ENCODE measurements around the gene DDT. TPM values are rescaled to one million over a fixed set of nuclear protein-coding genes. Genes with fewer than 3 reads are reported as not detected.
"Not testable (repeated sequence)": the region's sequence is repeated elsewhere in the genome, so short reads cannot be mapped to it uniquely, and the experiment has no call there.

Gene DDT
- polyA plus RNA-seq, 2 of the 4 experiments (the other 2 are of a cell fraction), result 119 to 173 TPM

DNA sequence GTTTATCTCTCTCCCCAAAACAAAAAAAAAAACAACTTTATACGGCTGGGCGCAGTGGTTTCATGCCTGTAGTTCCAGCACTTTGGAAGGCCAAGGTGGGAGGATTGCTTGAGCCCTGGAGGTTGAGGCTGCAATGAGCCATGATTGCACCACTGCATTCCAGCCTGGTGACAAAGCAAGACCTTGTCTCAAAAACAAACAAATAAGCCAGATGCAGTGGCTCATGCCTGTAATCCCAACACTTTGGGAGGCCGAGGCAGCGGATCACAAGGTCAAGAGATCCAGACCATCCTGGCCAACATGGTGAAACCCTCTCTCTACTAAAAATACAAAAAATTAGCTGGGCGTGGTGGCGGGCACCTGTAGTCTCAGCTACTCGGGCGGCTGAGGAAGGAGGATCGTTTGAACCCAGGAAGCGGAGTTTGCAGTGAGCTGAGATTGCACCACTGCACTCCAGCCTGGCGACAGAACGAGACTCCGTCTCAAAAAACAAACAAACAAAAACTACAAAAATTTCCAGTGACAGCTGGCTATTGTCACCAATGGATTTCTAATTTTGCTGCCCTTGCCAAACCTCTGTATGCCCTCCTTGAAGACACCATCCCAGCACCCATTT, 52.5 kb downstream of the DDT start:
- FAIRE-seq; H3K4me3 ChIP-seq; POLR2A ChIA-PET; H3K4me2 ChIP-seq; H3K27ac ChIP-seq; TF ChIP-seq FOSL2 (IDR thresholded peaks at IDR 0.05): not testable (repeated sequence)
- CTCF ChIA-PET, result interaction anchor here (0.7 to 1.0 kb wide), 3 partner anchors 8 to 72 kb away, joined by 3 to 4 read pairs (median 3); no protein-coding TSS in a partner anchor
- peak; percentile 53; the same call in 1 of the 2 replicates for TF ChIP-seq FOSL2 (CRISPR knock-in tag; IDR thresholded peaks at IDR 0.05)
- TF ChIP-seq CEBPB (IDR thresholded peaks at IDR 0.05), result peak; percentile 42 to 87; a peak in 3 of 4 replicates
- Histone ChIP-seq H3K4me1 (peaks cover 20% of the 10 kb centered on the region; the same call in 2 of the 3 replicates), H3K9me3 (peaks cover 13% of the 10 kb centered on the region; the same call in 2 of the 3 replicates)
- ATAC-seq (peak in 1 of 2 experiments; percentile 63; a peak in 2 of 6 replicates), DNase-seq (ENCODE audit: low read depth in 1 of 2, low spot score in 1 of 2) (peak in 1 of 2 experiments; percentile 49)
- 64% methylated on average over 13 of the region's 13 CpGs for WGBS (ENCODE audit: missing lambda C conversion rate)

Other genes starting within 250 kb of the DDT start
- gene ZNF70, start 223.3 kb downstream of the DDT start, polyA plus RNA-seq (2011; rRNA removed), result 0.88 and 2.1 TPM in 2 replicates
- gene ZNF70, start 223.3 kb downstream of the DDT start, polyA plus RNA-seq (2017; fragmentation: RNase III; extraction: RNeasy Plus Mini Kit Qiagen cat#74134 plus additional on column Dnase treatment), result 0.98 to 1.3 TPM (median 1.2 TPM) in 3 replicates
- 0.41 and 0.90 TPM in 2 replicates for gene VPREB3, start 220.0 kb downstream of the DDT start, polyA plus RNA-seq (2011; rRNA removed)
- gene VPREB3, start 220.0 kb downstream of the DDT start, polyA plus RNA-seq (2017; fragmentation: RNase III; extraction: RNeasy Plus Mini Kit Qiagen cat#74134 plus additional on column Dnase treatment), result 0.37 to 0.61 TPM (median 0.52 TPM) in 3 replicates
- not detected in 2 replicates for gene C22orf15, start 211.5 kb downstream of the DDT start, polyA plus RNA-seq (2011; rRNA removed)
- gene C22orf15, start 211.5 kb downstream of the DDT start, polyA plus RNA-seq (2017; fragmentation: RNase III; extraction: RNeasy Plus Mini Kit Qiagen cat#74134 plus additional on column Dnase treatment), result not detected in 3 replicates
- 33.0 and 59.4 TPM in 2 replicates for gene CHCHD10, start 206.5 kb downstream of the DDT start, polyA plus RNA-seq (2011; rRNA removed)
- 79.5 to 99.0 TPM (median 85.4 TPM) in 3 replicates for gene CHCHD10, start 206.5 kb downstream of the DDT start, polyA plus RNA-seq (2017; fragmentation: RNase III; extraction: RNeasy Plus Mini Kit Qiagen cat#74134 plus additional on column Dnase treatment)
- 0.36 and 0.61 TPM in 2 replicates for gene MMP11, start 201.6 kb downstream of the DDT start, polyA plus RNA-seq (2011; rRNA removed)
- 0.16 to 0.26 TPM (median 0.23 TPM) in 3 replicates for gene MMP11, start 201.6 kb downstream of the DDT start, polyA plus RNA-seq (2017; fragmentation: RNase III; extraction: RNeasy Plus Mini Kit Qiagen cat#74134 plus additional on column Dnase treatment)
- gene SMARCB1, start 187.5 kb downstream of the DDT start, polyA plus RNA-seq (2011; rRNA removed), result 98.1 and 133 TPM in 2 replicates
- 59.2 to 66.9 TPM (median 65.6 TPM) in 3 replicates for gene SMARCB1, start 187.5 kb downstream of the DDT start, polyA plus RNA-seq (2017; fragmentation: RNase III; extraction: RNeasy Plus Mini Kit Qiagen cat#74134 plus additional on column Dnase treatment)
- 0.08 and 0.34 TPM in 2 replicates for gene DERL3, start 135.4 kb downstream of the DDT start, polyA plus RNA-seq (2011; rRNA removed)
- 0.18 to 0.40 TPM (median 0.34 TPM) in 3 replicates for gene DERL3, start 135.4 kb downstream of the DDT start, polyA plus RNA-seq (2017; fragmentation: RNase III; extraction: RNeasy Plus Mini Kit Qiagen cat#74134 plus additional on column Dnase treatment)
- 5.6 and 6.9 TPM in 2 replicates for gene SLC2A11, start 116.6 kb downstream of the DDT start, polyA plus RNA-seq (2011; rRNA removed)
- gene SLC2A11, start 116.6 kb downstream of the DDT start, polyA plus RNA-seq (2017; fragmentation: RNase III; extraction: RNeasy Plus Mini Kit Qiagen cat#74134 plus additional on column Dnase treatment), result 9.5 to 12.4 TPM (median 12.4 TPM) in 3 replicates
- gene MIF, start 80.1 kb downstream of the DDT start, polyA plus RNA-seq (2011; rRNA removed), result 173 and 197 TPM in 2 replicates
- gene MIF, start 80.1 kb downstream of the DDT start, polyA plus RNA-seq (2017; fragmentation: RNase III; extraction: RNeasy Plus Mini Kit Qiagen cat#74134 plus additional on column Dnase treatment), result 752 to 794 TPM (median 776 TPM) in 3 replicates
- gene GSTT2B, start 13.2 kb downstream of the DDT start, polyA plus RNA-seq (2011; rRNA removed), result 0.30 and 0.50 TPM in 2 replicates
- 0.11 to 0.30 TPM in 2 of 3 replicates, not detected in the other for gene GSTT2B, start 13.2 kb downstream of the DDT start, polyA plus RNA-seq (2017; fragmentation: RNase III; extraction: RNeasy Plus Mini Kit Qiagen cat#74134 plus additional on column Dnase treatment)
- 2.1 and 2.8 TPM in 2 replicates for gene DDTL, start 7.6 kb downstream of the DDT start, polyA plus RNA-seq (2011; rRNA removed)
- 2.5 to 3.2 TPM (median 2.7 TPM) in 3 replicates for gene DDTL, start 7.6 kb downstream of the DDT start, polyA plus RNA-seq (2017; fragmentation: RNase III; extraction: RNeasy Plus Mini Kit Qiagen cat#74134 plus additional on column Dnase treatment)
- not detected in 2 replicates for gene GSTT2, start 5.7 kb upstream of the DDT start, polyA plus RNA-seq (2011; rRNA removed)
- 0.13 to 0.17 TPM (median 0.14 TPM) in 3 replicates for gene GSTT2, start 5.7 kb upstream of the DDT start, polyA plus RNA-seq (2017; fragmentation: RNase III; extraction: RNeasy Plus Mini Kit Qiagen cat#74134 plus additional on column Dnase treatment)
- gene GSTT4, start 31.0 kb upstream of the DDT start, polyA plus RNA-seq (2011; rRNA removed), result not detected in 2 replicates
- not detected in 3 replicates for gene GSTT4, start 31.0 kb upstream of the DDT start, polyA plus RNA-seq (2017; fragmentation: RNase III; extraction: RNeasy Plus Mini Kit Qiagen cat#74134 plus additional on column Dnase treatment)
- 5.5 and 13.0 TPM in 2 replicates for gene CABIN1, start 36.9 kb upstream of the DDT start, polyA plus RNA-seq (2011; rRNA removed)
- 16.7 to 17.5 TPM (median 16.8 TPM) in 3 replicates for gene CABIN1, start 36.9 kb upstream of the DDT start, polyA plus RNA-seq (2017; fragmentation: RNase III; extraction: RNeasy Plus Mini Kit Qiagen cat#74134 plus additional on column Dnase treatment)
- 12.4 and 12.7 TPM in 2 replicates for gene SUSD2, start 207.0 kb upstream of the DDT start, polyA plus RNA-seq (2011; rRNA removed)
- gene SUSD2, start 207.0 kb upstream of the DDT start, polyA plus RNA-seq (2017; fragmentation: RNase III; extraction: RNeasy Plus Mini Kit Qiagen cat#74134 plus additional on column Dnase treatment), result 51.4 to 60.9 TPM (median 51.9 TPM) in 3 replicates

Measured in A549 (cell line).